Activated naive CD4-positive, alpha-beta T cell treated with anti-CD3 and anti-CD28 coated beads, Interleukin-2, amount 10 ng/mL, durations not matched to agents 7 days and 5 days (primary cell): ENCODE results near the gene ST6GALNAC5.

Experiments
- CTCF ChIA-PET: fragments of 350-600 bp; sonication (Branson Sonifier 250); formaldehyde crosslinking; loops from one replicate; lab custom pipeline; 2021; ENCODE audit warnings: antibody characterized with exemption; lab: Charles Lee
- DNase-seq: peaks from one replicate; pipeline ENCODE4 v3.0.0-alpha.2; 2020
- H3K27ac Mint-ChIP-seq: one replicate; pipeline ENCODE4 v1.8.0; 2021; ENCODE audit warnings: mild to moderate bottlenecking, moderate library complexity, mixed read lengths
- H3K27me3 Mint-ChIP-seq: one replicate; pipeline ENCODE4 v1.8.0; 2021; ENCODE audit warnings: mild to moderate bottlenecking, mixed read lengths
- H3K36me3 Mint-ChIP-seq: one replicate; pipeline ENCODE4 v1.8.0; 2021; ENCODE audit warnings: mixed read lengths
- H3K4me1 Mint-ChIP-seq: one replicate; pipeline ENCODE4 v1.8.0; 2021; ENCODE audit warnings: mixed read lengths
- H3K4me3 Mint-ChIP-seq: one replicate; pipeline ENCODE4 v1.8.0; 2021; ENCODE audit warnings: mild to moderate bottlenecking, moderate library complexity, mixed read lengths
- H3K9me3 Mint-ChIP-seq: one replicate; pipeline ENCODE4 v1.8.0; 2021; ENCODE audit warnings: mixed read lengths

ST6GALNAC5 gene

GRCh38 chr1:77018761-77019160, 151.5 kb downstream of the ST6GALNAC5 start:
- H3K27ac Mint-ChIP-seq, result no peak overlapping the region
- H3K27me3 Mint-ChIP-seq, result no peaks in the 10 kb centered on the region
- H3K9me3 Mint-ChIP-seq, result no peaks in the 10 kb centered on the region
- no peak overlapping the region for H3K4me3 Mint-ChIP-seq
- no peaks in the 10 kb centered on the region for H3K4me1 Mint-ChIP-seq
- DNase-seq, result no peak
- CTCF ChIA-PET, result no interaction called here
- no peaks in the 10 kb centered on the region for H3K36me3 Mint-ChIP-seq

DNA sequence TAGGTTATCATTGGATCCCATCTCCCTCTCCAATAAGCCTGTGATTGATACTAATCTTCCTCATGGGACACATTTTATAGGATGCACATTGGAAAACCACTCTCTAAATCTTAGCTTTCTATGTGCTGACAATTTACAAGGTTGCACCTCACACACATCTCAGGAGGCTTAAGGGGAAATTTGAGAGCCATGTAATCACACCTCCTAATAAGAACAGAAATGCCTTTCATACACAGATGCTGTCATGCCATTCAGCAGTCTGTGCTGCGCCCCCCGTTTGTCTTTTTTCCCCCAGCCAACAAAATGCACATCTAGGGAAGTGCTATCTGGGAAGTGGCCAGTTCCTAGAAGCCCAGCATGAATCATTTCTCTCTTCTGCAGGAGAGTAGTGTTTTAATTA, 154.5 kb downstream of the ST6GALNAC5 start:
- CTCF ChIA-PET, result no interaction called here
- H3K36me3 Mint-ChIP-seq, result no peaks in the 10 kb centered on the region
- H3K9me3 Mint-ChIP-seq, result no peaks in the 10 kb centered on the region
- H3K27ac Mint-ChIP-seq, result no peak overlapping the region
- H3K4me3 Mint-ChIP-seq, result no peak overlapping the region
- no peaks in the 10 kb centered on the region for H3K27me3 Mint-ChIP-seq
- no peak for DNase-seq
- H3K4me1 Mint-ChIP-seq, result no peaks in the 10 kb centered on the region

GRCh38 chr1:77024500-77024899, 157.2 kb downstream of the ST6GALNAC5 start:
- no peaks in the 10 kb centered on the region for H3K4me1 Mint-ChIP-seq
- H3K27ac Mint-ChIP-seq, result no peak overlapping the region
- H3K9me3 Mint-ChIP-seq, result no peaks in the 10 kb centered on the region
- no peaks in the 10 kb centered on the region for H3K36me3 Mint-ChIP-seq
- peaks cover 4% of the 10 kb centered on the region for H3K27me3 Mint-ChIP-seq
- DNase-seq, result no peak
- CTCF ChIA-PET, result no interaction called here
- H3K4me3 Mint-ChIP-seq, result no peak overlapping the region

DNA sequence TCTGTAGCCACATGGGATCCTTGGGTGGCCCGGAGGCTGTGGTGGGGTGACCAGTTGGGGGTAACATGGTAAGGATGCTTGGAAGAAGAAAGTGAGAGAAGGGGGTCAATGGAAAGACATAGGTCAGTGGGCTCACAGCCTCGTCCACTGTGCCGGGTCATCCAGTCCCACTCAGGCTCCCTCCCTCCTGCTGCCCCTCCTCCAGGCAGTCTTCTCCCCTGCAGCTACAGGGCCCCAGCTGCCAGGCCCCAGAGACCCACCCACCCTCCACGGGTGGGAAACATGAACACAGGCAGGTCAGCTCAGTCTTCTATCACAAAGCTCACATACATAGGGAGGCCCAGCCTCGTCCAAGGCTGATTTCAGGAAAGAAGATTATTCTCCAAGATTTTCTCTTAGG, 158.3 kb downstream of the ST6GALNAC5 start:
- no peaks in the 10 kb centered on the region for H3K4me1 Mint-ChIP-seq
- no peak for DNase-seq
- no peaks in the 10 kb centered on the region for H3K36me3 Mint-ChIP-seq
- no peak overlapping the region for H3K27ac Mint-ChIP-seq
- H3K4me3 Mint-ChIP-seq, result no peak overlapping the region
- CTCF ChIA-PET, result no interaction called here
- peaks cover 4% of the 10 kb centered on the region for H3K27me3 Mint-ChIP-seq
- H3K9me3 Mint-ChIP-seq, result no peaks in the 10 kb centered on the region

DNA sequence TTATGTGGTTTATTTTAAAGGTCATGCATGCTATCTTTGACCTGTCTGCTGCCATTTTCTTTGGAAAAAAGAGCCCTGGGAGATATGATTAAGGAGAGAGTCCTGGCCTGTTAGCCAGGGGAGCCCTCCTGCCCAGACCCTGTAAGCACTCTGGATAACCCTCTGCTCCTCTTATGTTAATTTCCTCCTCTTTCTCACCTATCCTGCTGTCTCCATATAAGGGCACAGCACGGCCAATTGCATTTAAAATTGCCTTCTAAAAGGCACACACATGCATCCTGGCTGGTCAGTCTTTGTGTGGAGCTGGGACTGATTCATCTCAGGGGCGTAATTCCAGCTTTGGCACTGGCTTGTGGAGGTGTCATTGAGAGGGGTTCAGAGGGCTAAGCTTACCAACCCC, 158.9 kb downstream of the ST6GALNAC5 start:
- CTCF ChIA-PET, result no interaction called here
- no peak for DNase-seq
- no peaks in the 10 kb centered on the region for H3K4me1 Mint-ChIP-seq
- no peak overlapping the region for H3K4me3 Mint-ChIP-seq
- H3K36me3 Mint-ChIP-seq, result no peaks in the 10 kb centered on the region
- no peaks in the 10 kb centered on the region for H3K9me3 Mint-ChIP-seq
- H3K27me3 Mint-ChIP-seq, result peaks cover 4% of the 10 kb centered on the region
- no peak overlapping the region for H3K27ac Mint-ChIP-seq

- Mint-ChIP-seq H3K4me3 (no peak overlapping the region), H3K27ac (no peak overlapping the region), H3K9me3 (no peaks in the 10 kb centered on the region), H3K27me3 (peaks cover 4% of the 10 kb centered on the region), H3K36me3 (no peaks in the 10 kb centered on the region), H3K4me1 (no peaks in the 10 kb centered on the region)
- DNase-seq, result no peak
- CTCF ChIA-PET, result no interaction called here
Observed at GRCh38 chr1:77026640-77027039, 159.4 kb downstream of the ST6GALNAC5 start.

- CTCF ChIA-PET, result no interaction called here
- no peaks in the 10 kb centered on the region for H3K4me1 Mint-ChIP-seq
- no peaks in the 10 kb centered on the region for H3K36me3 Mint-ChIP-seq
- no peaks in the 10 kb centered on the region for H3K9me3 Mint-ChIP-seq
- H3K4me3 Mint-ChIP-seq, result no peak overlapping the region
- H3K27ac Mint-ChIP-seq, result no peak overlapping the region
- H3K27me3 Mint-ChIP-seq, result peaks cover 4% of the 10 kb centered on the region
- DNase-seq, result no peak
Observed at GRCh38 chr1:77027847-77028246, 160.6 kb downstream of the ST6GALNAC5 start.

DNA sequence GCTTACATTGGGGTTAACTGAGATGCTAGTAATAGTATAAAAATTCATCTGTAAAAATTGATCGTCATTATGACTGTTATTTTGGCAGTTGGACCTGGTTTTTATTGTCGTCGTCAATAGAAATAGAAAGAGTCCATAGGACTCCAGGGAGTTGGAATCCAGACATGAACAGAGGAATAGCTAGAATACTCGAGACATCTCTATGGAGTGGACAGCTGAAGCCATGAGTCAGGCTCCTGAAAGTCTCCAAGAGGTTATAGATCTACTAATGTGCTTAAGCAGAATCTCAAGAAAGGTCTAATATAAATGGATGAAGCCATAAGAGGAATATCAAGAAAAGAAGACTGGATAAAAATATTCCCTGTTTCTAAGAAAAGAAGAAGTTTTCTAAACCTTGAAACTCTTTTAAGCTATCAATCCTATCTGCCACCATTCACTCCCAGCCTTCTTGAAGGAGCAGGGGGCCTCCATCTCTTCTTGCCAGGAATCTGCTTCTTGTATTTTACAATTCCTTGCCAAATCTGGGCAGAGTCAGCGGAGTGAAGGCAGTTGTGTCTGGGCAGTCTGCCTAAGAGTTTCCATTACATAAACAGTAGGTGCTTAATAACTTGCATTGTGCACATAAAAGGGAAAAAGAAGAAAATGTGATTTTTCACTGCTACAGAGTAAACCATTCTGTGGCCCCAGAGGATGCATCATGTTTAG, 163.3 kb downstream of the ST6GALNAC5 start:
- Mint-ChIP-seq H3K4me1 (no peaks in the 10 kb centered on the region), H3K27me3 (peaks cover 4% of the 10 kb centered on the region)
- DNase-seq, result no peak

DNA sequence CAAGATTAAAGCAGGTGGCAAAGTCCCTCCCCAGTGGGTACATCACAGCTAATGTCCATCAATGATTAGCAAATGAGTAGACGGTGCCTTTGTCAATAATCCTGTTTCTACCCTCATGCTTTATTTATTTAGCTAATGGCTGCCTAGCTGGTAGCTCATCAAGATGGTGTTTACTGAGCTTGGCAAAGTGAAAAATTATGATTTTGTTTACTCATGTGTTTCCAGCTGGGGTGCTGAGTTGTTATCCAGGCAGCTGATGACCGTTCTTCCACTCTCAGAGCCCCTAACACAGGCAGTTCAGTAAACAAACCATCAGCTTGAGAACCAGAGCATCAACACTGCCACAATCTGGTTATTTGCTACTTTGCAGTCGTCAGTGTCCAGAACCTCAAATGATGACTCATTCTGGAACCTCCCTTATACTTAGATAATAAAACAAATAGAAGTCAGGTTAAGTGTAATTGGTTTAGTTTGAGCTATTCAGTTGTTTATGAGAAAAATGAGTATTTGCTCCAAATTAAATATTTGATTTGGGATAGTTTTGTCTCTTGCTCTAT, 163.9 kb downstream of the ST6GALNAC5 start:
- Mint-ChIP-seq H3K27ac (no peak overlapping the region), H3K27me3 (peaks cover 4% of the 10 kb centered on the region), H3K36me3 (no peaks in the 10 kb centered on the region), H3K4me1 (no peaks in the 10 kb centered on the region), H3K9me3 (no peaks in the 10 kb centered on the region), H3K4me3 (no peak overlapping the region)
- DNase-seq, result no peak
- CTCF ChIA-PET, result no interaction called here

More for the DNA sequence above, 163.3 kb downstream of the ST6GALNAC5 start:
- Mint-ChIP-seq H3K36me3 (no peaks in the 10 kb centered on the region), H3K27ac (no peak overlapping the region), H3K9me3 (no peaks in the 10 kb centered on the region), H3K4me3 (no peak overlapping the region)
- CTCF ChIA-PET, result no interaction called here

GRCh38 chr1:77036560-77036959, 169.3 kb downstream of the ST6GALNAC5 start:
- peak; percentile 43 for DNase-seq
- no peaks in the 10 kb centered on the region for H3K36me3 Mint-ChIP-seq
- CTCF ChIA-PET, result no interaction called here
- no peak overlapping the region for H3K27ac Mint-ChIP-seq
- H3K27me3 Mint-ChIP-seq, result no peaks in the 10 kb centered on the region
- H3K9me3 Mint-ChIP-seq, result peaks cover 4% of the 10 kb centered on the region
- H3K4me3 Mint-ChIP-seq, result no peak overlapping the region
- H3K4me1 Mint-ChIP-seq, result no peaks in the 10 kb centered on the region

- H3K36me3 Mint-ChIP-seq, result no peaks in the 10 kb centered on the region
- H3K9me3 Mint-ChIP-seq, result peaks cover 4% of the 10 kb centered on the region
- no peak overlapping the region for H3K27ac Mint-ChIP-seq
- CTCF ChIA-PET, result no interaction called here
- no peaks in the 10 kb centered on the region for H3K27me3 Mint-ChIP-seq
- H3K4me3 Mint-ChIP-seq, result no peak overlapping the region
- no peak for DNase-seq
- no peaks in the 10 kb centered on the region for H3K4me1 Mint-ChIP-seq
Observed at GRCh38 chr1:77037038-77037437, 169.8 kb downstream of the ST6GALNAC5 start.

GRCh38 chr1:77038000-77038399, 170.7 kb downstream of the ST6GALNAC5 start:
- Mint-ChIP-seq H3K4me3 (no peak overlapping the region), H3K9me3 (peaks cover 4% of the 10 kb centered on the region), H3K27ac (no peak overlapping the region), H3K4me1 (no peaks in the 10 kb centered on the region), H3K27me3 (no peaks in the 10 kb centered on the region), H3K36me3 (no peaks in the 10 kb centered on the region)
- no peak for DNase-seq
- CTCF ChIA-PET, result no interaction called here

DNA sequence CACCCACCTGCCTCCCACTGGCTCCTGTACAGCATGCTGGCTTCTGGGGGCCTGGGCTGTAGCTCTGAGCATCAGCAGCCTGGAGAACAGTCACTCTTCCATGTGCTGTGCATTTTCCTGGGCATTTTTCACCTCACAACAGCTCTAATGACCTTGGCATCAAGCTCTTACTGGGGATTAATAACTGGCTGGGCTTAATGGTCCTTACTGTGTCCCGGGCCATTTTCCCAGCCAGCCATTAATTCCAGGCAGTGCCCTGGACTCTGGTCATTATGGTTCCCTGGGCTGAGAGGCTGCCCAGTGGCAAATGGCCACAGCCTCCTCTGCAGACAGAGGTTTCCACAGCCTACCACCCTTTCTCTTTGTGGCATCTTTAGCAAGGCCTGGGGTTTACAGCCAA, 171.8 kb downstream of the ST6GALNAC5 start:
- CTCF ChIA-PET, result no interaction called here
- Mint-ChIP-seq H3K4me3 (no peak overlapping the region), H3K36me3 (no peaks in the 10 kb centered on the region), H3K4me1 (no peaks in the 10 kb centered on the region), H3K9me3 (peaks cover 4% of the 10 kb centered on the region), H3K27ac (no peak overlapping the region), H3K27me3 (no peaks in the 10 kb centered on the region)
- DNase-seq, result no peak

GRCh38 chr1:77039739-77040138, 172.5 kb downstream of the ST6GALNAC5 start:
- Mint-ChIP-seq H3K36me3 (no peaks in the 10 kb centered on the region), H3K9me3 (peaks cover 4% of the 10 kb centered on the region), H3K4me1 (no peaks in the 10 kb centered on the region), H3K27ac (no peak overlapping the region), H3K27me3 (no peaks in the 10 kb centered on the region), H3K4me3 (no peak overlapping the region)
- no peak for DNase-seq
- CTCF ChIA-PET, result no interaction called here

- no peaks in the 10 kb centered on the region for H3K36me3 Mint-ChIP-seq
- no peak overlapping the region for H3K27ac Mint-ChIP-seq
- H3K4me1 Mint-ChIP-seq, result no peaks in the 10 kb centered on the region
- H3K9me3 Mint-ChIP-seq, result peaks cover 4% of the 10 kb centered on the region
- CTCF ChIA-PET, result no interaction called here
- no peak for DNase-seq
- no peak overlapping the region for H3K4me3 Mint-ChIP-seq
- no peaks in the 10 kb centered on the region for H3K27me3 Mint-ChIP-seq
Observed at GRCh38 chr1:77040826-77041225, 173.5 kb downstream of the ST6GALNAC5 start.
